GM12892 (cell line): Measurements from ENCODE around the gene PPIF.

Experiments
- POLR2A ChIP-seq: IDR thresholded peaks from 2 replicates; pipeline ENCODE4 v1.6.1; 2011; ENCODE audit warnings: low read depth, low read length, control low read depth
- POLR2AphosphoS5 ChIP-seq: IDR thresholded peaks from 2 replicates; pipeline ENCODE4 v1.6.1; 2011; ENCODE audit warnings: low read depth, low read length, control low read depth

DNA sequence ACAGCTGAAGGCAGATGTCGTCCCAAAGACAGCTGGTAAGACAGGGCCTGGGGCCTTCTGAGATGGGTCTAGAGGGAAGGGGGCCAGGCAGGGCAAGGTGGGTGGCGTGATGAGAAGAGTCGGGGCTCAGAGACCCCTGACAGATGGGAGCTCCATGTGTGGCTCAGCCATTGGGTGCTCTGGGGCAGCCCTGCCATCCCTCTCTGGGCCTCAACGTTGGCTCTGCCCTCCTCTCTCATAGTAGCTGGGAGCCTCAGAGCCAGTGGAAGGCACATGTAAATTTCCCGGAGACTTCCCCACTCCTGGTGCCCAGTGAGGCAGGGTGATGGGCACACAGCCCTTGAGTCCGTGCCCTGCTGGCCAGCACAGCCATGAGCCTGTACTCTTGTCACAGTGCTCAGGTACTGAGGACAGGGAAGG is 1.8 kb downstream of the PPIF start:
- TF ChIP-seq POLR2A (no peak), POLR2AphosphoS5 (no peak)
